HepG2 (cell line): Measurements from ENCODE around the gene BTG1. TPM values are rescaled to one million over a fixed set of nuclear protein-coding genes. Genes with fewer than 3 reads are reported as not detected.

Experiments used
- ATAC-seq: fragments of 200-7000 bp; cut with Tn5 transposase; 3 replicates; pipeline ENCODE4 v1.9.1; 2020; ENCODE audit warnings: mild to moderate bottlenecking, moderate library complexity
- BruUV-seq: library from RNA; stranded (reverse); fragments of 400-500 nt; replicated peaks from 2 replicates; lab custom pipeline; 2021; lab: Mats Ljungman, UMichigan
- CTCF ChIA-PET: fragments of 300-600 bp; formaldehyde crosslinking; extraction: SDS; loops from one replicate; lab custom pipeline; 2021; ENCODE audit warnings: low total read pairs, inconsistent platforms, low intra/inter-chr PET ratio; lab: Yijun Ruan, JAX
- POLR2A ChIA-PET: fragments of 350-600 bp; sonication (Branson Sonifier 250); formaldehyde crosslinking; loops from one replicate; lab custom pipeline; 2020; ENCODE audit warnings: antibody characterized with exemption, inconsistent platforms; lab: Yijun Ruan, JAX
- DNase-seq: peaks from one replicate; pipeline ENCODE4 v3.0.0-alpha.2; 2015; ENCODE audit warnings: low spot score
- FAIRE-seq: peaks from 3 replicates; lab custom pipeline; 2011; peaks lifted over from hg19 to GRCh38; lab: Jason Lieb, UNC
- H2AFZ ChIP-seq: one replicate; pipeline ENCODE4 v1.6.1; 2011; ENCODE audit warnings: low read length, inconsistent platforms
- H3K27ac ChIP-seq: fragments of 300-600 bp; 3 replicates; pipeline ENCODE4 v1.8.0; 2011; ENCODE audit warnings: mixed run types, mild to moderate bottlenecking, mixed read lengths, low read length, inconsistent platforms; ENCODE audit not compliant: insufficient read depth; ENCODE audit errors: extremely low read length
- H3K27me3 ChIP-seq, 2 experiments: fragments of 200-600 bp in 1 of 2; 2 replicates in 1 of 2; 3 replicates in 1 of 2; pipeline versions ENCODE4 v1.6.0 to v1.8.0; 2011; ENCODE audit warnings: low read length in 2 of 2, mild to moderate bottlenecking in 2 of 2, moderate library complexity in 2 of 2, inconsistent platforms in 1 of 2; ENCODE audit not compliant: insufficient read depth in 2 of 2, control insufficient read depth in 1 of 2
- H3K36me3 ChIP-seq, 2 experiments: fragments of 200-600 bp in 1 of 2; replicated peaks in 1 of 2; 2 replicates in 1 of 2; 3 replicates in 1 of 2; pipeline versions ENCODE4 v1.5.1 to v1.8.0; 2011; ENCODE audit warnings: low read length in 2 of 2, inconsistent platforms in 1 of 2; ENCODE audit not compliant: insufficient read depth in 2 of 2, control insufficient read depth in 1 of 2
- H3K4me1 ChIP-seq: 2 replicates; pipeline ENCODE4 v1.5.1; 2012; ENCODE audit warnings: low read length, inconsistent platforms; ENCODE audit not compliant: insufficient read depth
- H3K4me2 ChIP-seq: 2 replicates; pipeline ENCODE4 v1.6.0; 2011; ENCODE audit warnings: low read depth, low read length, inconsistent platforms
- H3K4me3 ChIP-seq, 3 experiments: fragments of 200-600 bp in 1 of 3; sonication (generic), shearing (Covaris generic) in 1 of 3; replicated peaks in 1 of 3; 2 replicates each; pipeline ENCODE4 v1.5.1; 2011 to 2016; ENCODE audit warnings: low read length in 3 of 3, inconsistent platforms in 2 of 3, low read depth in 2 of 3, mild to moderate bottlenecking in 2 of 3, control low read depth in 1 of 3, mixed read lengths in 1 of 3; ENCODE audit not compliant: insufficient read depth in 1 of 3
- H3K79me2 ChIP-seq: one replicate; pipeline ENCODE4 v1.6.1; 2011; ENCODE audit warnings: low read length, inconsistent platforms; ENCODE audit not compliant: insufficient read depth
- H3K9ac ChIP-seq: 2 replicates; pipeline ENCODE4 v1.6.0; 2011; ENCODE audit warnings: mild to moderate bottlenecking, low read depth, low read length, inconsistent platforms; ENCODE audit not compliant: insufficient read depth
- H3K9me3 ChIP-seq: 2 replicates; pipeline ENCODE4 v1.5.1; 2012; ENCODE audit warnings: mild to moderate bottlenecking, low read length
- H4K20me1 ChIP-seq: 2 replicates; pipeline ENCODE4 v1.6.0; 2011; ENCODE audit warnings: inconsistent platforms, mild to moderate bottlenecking, low read length, moderate library complexity; ENCODE audit not compliant: insufficient read depth
- CBX2 ChIP-seq, 2 experiments: fragments of 200-600 bp in 1 of 2; sonication (generic); formaldehyde crosslinking in 1 of 2; IDR thresholded peaks; 2 replicates each; pipeline versions ENCODE4 v1.7.0 to v1.8.1; 2018 to 2022; ENCODE audit warnings: low read depth in 2 of 2, low read length in 1 of 2, mild to moderate bottlenecking in 1 of 2, missing genetic modification reagents in 1 of 2
- HNF1B ChIP-seq: sonication (generic); formaldehyde crosslinking; IDR thresholded peaks from 2 replicates; pipeline ENCODE4 v1.5.1; 2020; ENCODE audit warnings: mild to moderate bottlenecking, moderate library complexity, missing genetic modification reagents
- HOXA7 ChIP-seq: sonication (generic); formaldehyde crosslinking; IDR thresholded peaks from 2 replicates; pipeline ENCODE4 v1.8.1; 2022; ENCODE audit warnings: mild to moderate bottlenecking, missing genetic modification reagents, moderate library complexity
- KDM5A ChIP-seq: fragments of 200-600 bp; sonication (generic); IDR thresholded peaks from 2 replicates; pipeline ENCODE4 v1.7.0; 2018; ENCODE audit warnings: antibody characterized with exemption, mild to moderate bottlenecking, low read length, borderline replicate concordance
- SMAD3 ChIP-seq: sonication (generic); formaldehyde crosslinking; IDR thresholded peaks from 2 replicates; pipeline ENCODE4 v1.4.0; 2020; ENCODE audit warnings: missing genetic modification reagents
- ZNF644 ChIP-seq: IDR thresholded peaks from 2 replicates; pipeline ENCODE4 v1.6.1; 2016; ENCODE audit warnings: low read depth
- ZNF652 ChIP-seq: IDR thresholded peaks from 2 replicates; pipeline ENCODE4 v1.6.1; 2016; ENCODE audit warnings: low read depth, borderline replicate concordance
- ZNF687 ChIP-seq: sonication (generic); formaldehyde crosslinking; IDR thresholded peaks from 2 replicates; pipeline ENCODE4 v1.5.1; 2020; ENCODE audit warnings: mild to moderate bottlenecking, missing genetic modification reagents, moderate library complexity
- WGBS: methylation state at CpG from one replicate; pipeline ENCODE4 v1.1.6; 2017; ENCODE audit warnings: low lambda C conversion rate; 5-methylcytosine and 5-hydroxymethylcytosine counted together
- in situ Hi-C: cut with HindIII; loops from 2 replicates; pipeline ENCODE4 v1.10.0; 2017; ENCODE audit warnings: low pct_unique_long_range_greater_than_20kb; ENCODE audit not compliant: extremely low pct_ligation_motif_present
- intact Hi-C: fragments of 100-400 bp; cut with micrococcal nuclease; formaldehyde crosslinking; loops from one replicate; pipeline ENCODE4 v1.10.0; 2022; ENCODE audit not compliant: unreplicated experiment
- polyA plus RNA-seq, 8 experiments: library from polyadenylated mRNA; depleted of rRNA in 3 of 8; stranded (reverse) in 7 of 8; unstranded in 1 of 8; fragments of >200 nt; fragmentation: Illumina TruSeq in 4 of 8; extraction: Trizol in 4 of 8; gene quantifications; 2 replicates each; pipeline versions ENCODE4 v1.2.1 to v1.2.3, GENCODE V29; 2011 to 2016; ENCODE audit warnings: low read depth in 4 of 8, missing spikeins in 1 of 8, mixed read lengths in 1 of 8; ENCODE audit not compliant: insufficient read depth in 1 of 8
- total RNA-seq, 5 experiments: library from RNA; depleted of rRNA; stranded (reverse); fragments of >200 nt; fragmentation: Illumina TruSeq; extraction: Trizol; gene quantifications; 2 replicates each; pipeline ENCODE4 v1.2.3, GENCODE V29; 2016; ENCODE audit warnings: low read depth in 1 of 5

The BTG1 gene
- total and polyA plus RNA-seq, 2 of the 13 experiments (the other 11 are each of a cell fraction or from before 2014, with no cell fraction given), result 7.5 to 16.7 TPM

GRCh38 chr12:92146497-92147224 is 1.0 kb upstream of the BTG1 start:
- in situ Hi-C loops, result loop anchor here (10.0 kb wide), 1 partner anchor 332 kb away; no protein-coding TSS in a partner anchor
- H3K4me3 ChIP-seq, result peak overlapping the region; percentile 59 to 78 (median 59); a peak in 5 of 6 replicates
- H3K4me1 ChIP-seq, result peaks cover 32% of the 10 kb centered on the region
- intact Hi-C loops, result loop anchor here (2.0 to 10.0 kb wide), 3 partner anchors 112 to 424 kb away; no protein-coding TSS in a partner anchor
- no peak for DNase-seq
- no TSS peak for BruUV-seq
- peaks cover 35% of the 10 kb centered on the region for H3K79me2 ChIP-seq
- FAIRE-seq, result no peak
- H2AFZ ChIP-seq, result peak overlapping the region; percentile 57
- no peaks in the 10 kb centered on the region for H3K36me3 ChIP-seq
- H3K27me3 ChIP-seq, result peaks cover 0 to 3% of the 10 kb centered on the region in 2 experiments; a peak in 1 of 5 replicates
- ATAC-seq, result no peak
- peaks cover 27% of the 10 kb centered on the region for H4K20me1 ChIP-seq
- no peaks in the 10 kb centered on the region for H3K9me3 ChIP-seq
- ChIA-PET CTCF (no interaction called here), POLR2A (interaction anchor here (0.7 to 4.1 kb wide), 17 partner anchors 9 to 1075 kb away, joined by 3 to 73 read pairs (median 4); no protein-coding TSS in a partner anchor)
- H3K4me2 ChIP-seq, result peak overlapping the region; percentile 96
- WGBS, result 6% methylated on average over 14 of the region's 14 CpGs
- no peak overlapping the region for H3K27ac ChIP-seq
- peak overlapping the region; percentile 36; the same call in 1 of the 2 replicates for H3K9ac ChIP-seq
- 0 out of 2 replicates have a peak, but pooled peaks have one; percentile 1 for TF ChIP-seq ZNF687
- no peak; the same call in 1 of the 2 replicates for TF ChIP-seq KDM5A
- peak; percentile 4; the same call in 1 of the 2 replicates for TF ChIP-seq HNF1B (CRISPR knock-in tag)
- TF ChIP-seq SMAD3 (CRISPR knock-in tag), result 0 out of 2 replicates have a peak, but pooled peaks have one; percentile 9
- peak; percentile 20; the same call in 1 of the 2 replicates for TF ChIP-seq CBX2 (IDR thresholded peaks at IDR 0.05; ENCODE audit: low read depth, low read length)
- no peak for TF ChIP-seq CBX2 (CRISPR knock-in tag; IDR thresholded peaks at IDR 0.05; ENCODE audit: low read depth)
- TF ChIP-seq ZNF644 (CRISPR knock-in tag), result 0 out of 2 replicates have a peak, but pooled peaks have one; percentile 1
- TF ChIP-seq ZNF652 (CRISPR knock-in tag), result 0 out of 2 replicates have a peak, but pooled peaks have one; percentile 44
- TF ChIP-seq HOXA7 (CRISPR knock-in tag), result no peak
